ENCODE results near the gene ADAMTS1.

GRCh38 chr21:26815197-26815596, 30.0 kb downstream of the ADAMTS1 start:
- TF ChIP-seq POLR2A (IDR thresholded peaks at IDR 0.05; ENCODE audit: low read depth, low read length): no peak
- no peak for TF ChIP-seq TAF1 (IDR thresholded peaks at IDR 0.05; ENCODE audit: low read depth, low read length)
- no peak for TF ChIP-seq POLR2AphosphoS5 (IDR thresholded peaks at IDR 0.05; ENCODE audit: low read depth, low read length)
